Stimulated activated CD4-positive, alpha-beta T cell treated with anti-CD3 and anti-CD28 coated beads, Interleukin-4, amount 100 ng/mL, for 48 hours (primary cell): Measurements from ENCODE around the gene NKD1.

Experiments used
- DNase-seq, 2 donors: peaks; one replicate each; pipeline ENCODE4 v3.0.0-alpha.2; 2020; ENCODE audit warnings: low read depth in 2 of 2

Gene NKD1

DNA sequence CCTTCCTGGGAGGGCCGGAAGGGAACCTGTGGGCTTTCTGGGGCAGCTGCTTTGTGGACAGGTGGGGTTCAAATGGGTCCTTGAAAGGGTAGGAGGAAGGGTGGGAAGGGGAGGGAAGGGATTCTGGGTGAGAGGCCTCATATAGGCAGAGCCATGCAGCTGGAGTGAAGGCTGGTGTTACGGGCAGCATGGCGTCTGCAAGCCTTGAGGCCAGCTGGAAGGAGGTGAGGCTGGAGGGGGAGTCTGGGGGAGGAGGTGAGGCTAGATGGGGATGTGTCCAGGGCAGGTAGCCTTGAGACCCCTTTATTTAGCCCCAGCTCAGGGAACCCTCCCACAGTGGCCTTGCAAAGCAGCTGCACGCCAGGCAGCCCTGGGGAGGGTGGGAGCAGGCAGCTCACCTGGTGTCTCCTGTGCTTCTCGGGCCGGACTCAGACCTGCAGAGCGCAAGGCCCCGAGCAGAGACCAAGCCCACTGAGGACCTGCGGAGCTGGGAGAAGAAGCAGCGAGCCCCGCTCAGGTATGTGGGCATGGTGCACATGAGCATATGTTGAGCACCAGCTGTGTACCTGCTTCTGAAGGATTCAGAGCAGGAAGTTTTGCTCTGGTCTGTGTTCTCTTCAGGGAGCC lies 82.3 kb downstream of the NKD1 start:
- DNase-seq, result no peak

DNA sequence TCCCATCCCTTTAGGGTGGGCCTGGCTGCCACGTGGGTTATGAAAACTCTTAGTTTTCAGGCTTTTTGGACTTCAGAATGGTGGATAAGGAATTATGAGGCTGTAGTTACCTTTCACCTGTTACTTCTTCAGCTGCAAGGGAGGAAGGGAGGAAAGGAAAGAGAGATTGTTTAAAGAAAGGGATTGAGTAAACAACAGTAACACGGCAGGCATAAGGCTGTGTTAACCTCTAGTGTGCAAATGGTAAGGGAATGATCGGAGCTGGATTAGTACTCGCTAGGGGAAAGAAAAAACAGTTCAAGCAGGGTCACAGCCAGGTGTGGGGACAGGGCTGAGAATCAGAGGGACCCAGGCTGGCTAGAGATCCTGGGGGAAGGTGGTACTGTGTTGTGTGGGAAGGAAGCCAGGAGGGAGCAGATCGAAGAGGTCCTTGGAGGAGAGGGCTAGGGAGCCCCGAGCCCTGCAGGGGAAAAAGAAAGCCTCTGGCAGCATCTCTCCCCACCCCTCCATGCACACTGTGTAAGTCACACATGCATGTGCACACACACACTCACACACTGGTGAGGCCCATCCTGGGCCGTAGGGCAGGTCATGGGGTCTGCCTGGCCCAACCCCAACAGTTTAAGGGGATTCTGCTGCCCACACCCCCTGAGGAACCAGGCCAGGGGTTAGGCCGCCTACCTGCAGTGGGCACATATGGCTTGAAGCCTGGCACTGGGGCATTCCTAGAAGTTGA lies 83.2 kb downstream of the NKD1 start:
- DNase-seq, result no peak

DNA sequence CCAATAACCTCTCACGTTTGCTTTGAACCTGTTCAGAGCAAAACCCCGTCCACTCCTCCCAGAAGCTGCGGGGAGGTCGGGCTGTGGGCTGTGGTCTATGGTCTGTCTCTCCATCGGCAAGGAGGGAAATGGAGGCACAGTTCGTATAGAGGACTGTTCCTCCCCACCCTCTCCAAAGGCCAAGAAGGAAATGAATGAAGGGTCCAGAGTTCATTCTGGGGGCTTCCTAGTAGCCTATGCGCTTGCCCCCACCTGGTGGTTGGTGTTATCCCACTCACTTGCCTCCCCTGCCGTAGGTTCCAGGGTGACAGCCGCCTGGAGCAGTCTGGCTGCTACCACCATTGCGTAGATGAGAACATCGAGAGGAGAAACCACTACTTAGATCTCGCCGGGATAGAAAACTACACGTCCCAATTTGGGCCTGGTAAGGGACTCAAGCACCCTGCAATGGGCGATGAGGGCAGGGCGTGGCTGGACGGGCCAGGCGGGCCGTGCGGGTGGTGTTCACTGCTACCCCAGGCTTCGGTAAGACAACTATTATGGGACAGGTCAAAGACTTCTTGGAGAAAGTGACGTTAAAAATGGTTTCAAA lies 83.9 kb downstream of the NKD1 start:
- no peak for DNase-seq

DNA sequence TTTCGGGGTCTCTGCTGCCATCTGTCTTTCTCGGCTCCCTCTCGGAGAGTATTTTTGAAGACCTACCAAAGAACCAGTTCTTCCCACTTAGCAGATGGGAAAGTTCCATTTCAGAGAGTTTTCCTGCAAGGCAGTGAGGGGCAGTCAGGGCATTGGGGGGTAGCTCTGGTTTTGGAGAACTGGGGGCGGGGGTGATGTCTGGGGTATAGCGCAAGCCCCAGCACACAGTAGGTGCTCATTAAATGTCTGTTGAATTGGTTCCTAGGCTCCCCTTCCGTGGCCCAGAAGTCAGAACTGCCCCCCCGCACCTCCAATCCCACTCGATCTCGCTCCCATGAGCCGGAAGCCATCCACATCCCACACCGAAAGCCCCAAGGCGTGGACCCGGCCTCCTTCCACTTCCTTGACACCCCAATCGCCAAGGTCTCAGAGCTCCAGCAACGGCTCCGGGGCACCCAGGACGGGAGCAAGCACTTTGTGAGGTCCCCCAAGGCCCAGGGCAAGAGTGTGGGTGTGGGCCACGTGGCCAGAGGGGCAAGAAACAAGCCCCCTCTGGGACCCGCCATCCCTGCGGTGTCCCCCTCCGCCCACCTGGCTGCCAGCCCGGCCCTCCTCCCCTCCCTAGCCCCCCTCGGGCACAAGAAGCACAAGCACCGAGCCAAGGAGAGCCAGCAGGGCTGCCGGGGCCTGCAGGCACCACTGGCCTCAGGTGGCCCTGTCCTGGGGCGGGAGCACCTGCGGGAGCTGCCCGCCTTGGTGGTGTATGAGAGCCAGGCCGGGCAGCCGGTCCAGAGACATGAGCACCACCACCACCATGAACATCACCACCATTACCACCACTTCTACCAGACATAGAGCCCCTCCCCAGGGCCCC lies 85.0 kb downstream of the NKD1 start:
- no peak for DNase-seq

DNA sequence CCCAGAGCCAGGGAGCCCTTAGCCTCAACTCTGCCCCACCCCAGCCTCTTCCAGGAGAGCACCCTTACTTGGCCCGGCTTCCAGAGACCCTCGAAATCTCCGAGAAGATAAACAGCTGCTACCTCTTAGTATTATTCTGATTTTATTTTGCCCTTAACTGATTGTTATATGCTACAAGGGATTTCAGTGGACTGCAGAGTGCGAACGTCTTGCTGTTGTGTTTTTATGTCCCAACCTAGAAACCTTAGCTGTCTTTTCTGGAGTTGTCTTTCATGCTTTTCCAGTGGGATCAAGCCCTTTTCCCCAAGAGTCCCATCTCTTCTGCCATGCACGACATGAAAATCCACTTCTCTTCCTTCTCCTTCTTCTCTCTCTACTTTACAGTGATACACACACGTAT lies 85.9 kb downstream of the NKD1 start:
- DNase-seq, result no peak

DNA sequence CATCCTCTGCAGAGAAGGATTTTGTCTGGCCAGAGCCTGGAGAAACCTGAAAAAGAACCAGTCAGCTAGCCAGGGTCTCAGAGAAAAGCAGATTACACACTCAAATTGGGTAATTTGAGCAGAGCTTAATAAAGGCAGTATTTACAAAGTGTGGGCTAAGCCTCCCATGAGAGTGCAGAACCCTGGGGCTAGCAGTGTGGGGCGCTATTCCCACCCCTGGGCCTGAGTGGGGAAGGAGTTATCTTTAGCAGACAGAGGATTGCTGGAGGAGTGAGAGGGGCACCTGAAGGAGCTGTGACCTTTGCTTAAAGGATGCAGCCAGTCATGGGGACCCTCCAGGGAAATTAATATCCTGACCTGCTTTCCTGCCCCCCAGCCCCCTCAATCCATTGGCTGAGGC lies 86.8 kb downstream of the NKD1 start:
- DNase-seq, result no peak

DNA sequence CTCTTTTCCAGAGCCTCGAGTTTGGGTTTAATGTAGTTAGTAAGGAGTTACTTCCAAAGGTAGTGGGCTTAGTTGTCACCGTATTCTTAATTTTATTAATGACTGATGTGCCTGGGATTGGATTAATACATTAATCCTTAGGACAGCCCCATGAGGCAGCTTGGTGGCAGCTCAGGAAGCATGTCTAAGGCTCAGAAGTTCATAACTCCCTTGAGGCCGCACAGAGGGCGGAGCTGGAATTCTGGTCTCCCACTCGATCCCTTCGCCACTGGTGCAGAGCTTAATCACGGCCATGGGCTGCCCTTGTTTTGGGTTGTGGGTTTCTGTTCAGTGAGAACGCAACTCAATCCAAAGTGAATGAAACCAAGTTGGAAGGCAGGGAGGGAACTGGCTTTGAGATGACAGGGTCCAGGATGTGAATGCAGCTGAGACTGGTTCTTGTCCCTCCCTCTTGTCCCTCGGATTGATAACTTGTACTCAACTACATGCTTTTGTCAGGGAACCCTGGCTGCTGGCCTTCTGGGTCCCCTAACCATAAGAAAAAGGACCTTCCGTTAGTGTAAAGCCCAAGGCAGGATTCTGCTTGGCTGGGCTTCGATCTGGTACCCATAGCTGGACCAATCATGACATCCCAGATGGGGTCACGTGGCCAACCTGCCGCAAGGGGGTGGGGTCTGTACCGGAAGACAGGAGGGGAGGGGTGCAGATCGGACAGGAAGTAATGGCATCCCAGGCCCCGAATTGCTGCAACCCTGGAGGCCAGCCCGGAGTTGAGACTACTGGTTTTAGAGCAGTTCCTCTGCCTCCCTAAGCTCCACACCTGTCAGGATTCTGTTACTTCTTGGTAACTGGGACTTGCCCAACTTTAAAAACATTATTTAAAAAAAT lies 87.6 kb downstream of the NKD1 start:
- no peak for DNase-seq

DNA sequence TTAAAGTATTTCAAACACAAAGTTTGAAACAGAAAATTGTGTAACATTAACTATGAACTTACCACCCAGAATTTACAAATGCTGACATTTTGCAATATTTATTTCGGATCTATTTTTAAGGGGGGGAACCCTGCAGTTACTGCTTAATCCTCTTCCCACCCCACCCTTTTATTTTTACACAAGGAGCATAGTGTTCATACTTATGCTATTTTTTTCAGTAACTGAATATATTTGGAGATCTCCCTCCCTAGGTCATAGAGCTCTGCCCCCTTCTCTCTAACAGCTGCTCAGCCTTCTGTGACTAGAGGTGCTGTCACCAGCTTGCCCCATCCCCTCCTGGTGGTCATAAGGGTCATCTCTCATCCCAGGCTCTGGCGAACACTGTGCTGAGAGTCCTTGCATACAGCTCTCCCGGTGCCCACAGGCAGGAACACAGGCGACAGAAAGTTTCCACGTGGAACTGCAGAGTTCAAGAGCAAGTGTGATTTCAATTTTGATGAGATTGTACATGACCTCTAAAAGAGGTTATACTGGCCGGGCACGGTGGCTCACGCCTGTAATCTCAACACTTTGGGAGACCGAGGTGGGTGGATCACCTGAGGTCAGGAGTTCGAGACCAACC lies 88.7 kb downstream of the NKD1 start:
- DNase-seq, result no peak

DNA sequence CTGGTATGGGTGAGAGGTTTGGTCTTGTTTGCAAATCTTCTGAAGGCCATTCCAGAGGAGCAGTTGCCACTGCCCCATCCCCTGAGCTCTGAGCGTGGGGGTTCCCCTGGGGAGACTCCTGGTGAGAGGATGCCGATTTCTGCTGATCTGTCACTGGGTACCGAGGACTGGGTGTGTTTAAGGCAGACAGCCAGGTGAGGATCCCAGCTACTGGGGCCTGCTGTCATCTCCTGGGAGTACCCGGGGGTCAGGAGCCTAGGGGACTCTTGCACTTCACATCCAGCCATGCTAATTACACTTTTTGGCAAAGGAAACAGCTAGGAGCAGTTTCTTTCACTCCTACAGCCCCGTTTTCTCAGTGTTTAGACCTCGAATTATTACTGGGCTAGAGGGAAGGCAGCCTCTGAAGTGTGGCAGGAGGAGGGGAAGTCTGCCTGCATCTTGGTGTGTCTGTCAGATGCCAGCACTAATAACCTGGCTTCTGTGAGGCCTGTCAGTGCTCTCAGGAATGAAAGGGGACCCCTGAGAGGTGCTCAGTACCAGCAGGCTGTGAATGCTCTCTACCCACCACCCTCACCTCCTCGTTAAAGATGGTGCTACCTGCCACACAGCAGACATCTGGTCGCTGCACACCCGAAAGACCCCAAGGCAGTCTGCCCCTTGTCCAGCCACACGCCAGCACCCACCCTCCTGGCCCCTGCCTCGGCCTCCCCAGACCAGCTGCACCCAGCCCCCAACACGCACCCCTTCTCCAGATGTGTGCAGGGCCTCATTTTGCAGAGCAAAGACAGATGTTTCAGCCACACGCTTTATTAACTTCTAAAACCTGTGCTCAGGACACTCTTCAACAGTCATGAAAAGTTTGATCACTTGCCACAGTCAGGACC lies 89.8 kb downstream of the NKD1 start:
- no peak for DNase-seq

DNA sequence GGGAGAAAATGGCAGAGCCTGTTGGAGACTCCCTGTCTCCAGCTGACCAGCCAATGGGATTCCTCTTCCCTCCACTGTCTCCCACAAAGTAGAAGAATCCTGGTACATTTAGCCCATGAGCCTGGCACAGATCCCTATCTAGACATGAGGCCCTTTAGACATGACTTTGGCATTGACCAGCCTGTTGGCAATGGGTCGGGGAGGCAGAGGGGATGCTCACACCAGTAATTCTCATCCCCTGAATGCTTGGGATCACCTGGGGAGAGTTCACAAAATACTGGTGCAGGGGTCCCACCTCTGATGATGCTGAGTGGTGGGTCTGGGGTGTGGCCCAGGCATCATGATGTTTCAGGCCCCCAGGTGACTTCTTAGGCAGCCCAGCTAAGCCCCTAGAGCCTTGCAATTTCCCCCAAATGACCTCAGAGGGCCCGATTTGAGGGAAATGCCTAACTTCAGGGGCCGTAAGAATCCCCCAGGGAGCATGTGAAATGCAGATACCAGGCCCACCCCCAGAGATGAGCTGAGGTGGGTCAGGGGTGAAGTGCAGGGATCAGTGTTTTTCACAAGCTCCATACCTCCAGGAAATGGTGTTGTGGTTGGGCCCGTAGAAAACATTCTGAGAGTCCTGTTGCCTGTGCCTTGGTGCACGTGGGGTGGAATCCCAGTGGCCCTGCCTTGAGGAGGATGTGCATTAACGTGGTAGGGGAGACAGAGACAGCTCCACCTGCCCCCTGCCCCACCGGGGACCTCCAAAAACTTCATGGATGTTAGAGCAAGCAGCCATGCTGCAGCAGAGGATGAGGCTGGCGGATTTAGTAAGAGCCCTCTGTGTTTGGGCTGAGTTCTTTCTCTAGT lies 90.8 kb downstream of the NKD1 start:
- DNase-seq, result no peak

DNA sequence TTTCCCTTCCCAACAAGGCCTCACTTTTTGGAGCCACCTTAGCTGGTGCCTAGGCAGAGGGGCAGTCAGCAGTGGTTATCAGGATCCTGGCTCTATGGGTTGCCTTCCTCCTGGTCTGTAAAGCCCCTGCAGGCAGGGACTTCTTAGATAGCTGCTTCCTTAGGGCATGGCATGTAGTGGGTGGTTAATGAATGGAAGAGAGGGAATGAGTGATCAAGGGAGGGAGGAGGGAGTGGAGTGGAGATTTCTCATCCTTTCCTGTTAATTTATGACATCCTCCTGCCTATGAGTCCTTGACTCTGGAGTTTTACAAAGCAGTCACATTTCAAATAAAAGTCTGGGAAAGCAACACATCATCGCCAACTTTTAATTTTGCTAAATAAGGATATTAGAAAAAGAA lies 92.2 kb downstream of the NKD1 start:
- DNase-seq, result no peak

DNA sequence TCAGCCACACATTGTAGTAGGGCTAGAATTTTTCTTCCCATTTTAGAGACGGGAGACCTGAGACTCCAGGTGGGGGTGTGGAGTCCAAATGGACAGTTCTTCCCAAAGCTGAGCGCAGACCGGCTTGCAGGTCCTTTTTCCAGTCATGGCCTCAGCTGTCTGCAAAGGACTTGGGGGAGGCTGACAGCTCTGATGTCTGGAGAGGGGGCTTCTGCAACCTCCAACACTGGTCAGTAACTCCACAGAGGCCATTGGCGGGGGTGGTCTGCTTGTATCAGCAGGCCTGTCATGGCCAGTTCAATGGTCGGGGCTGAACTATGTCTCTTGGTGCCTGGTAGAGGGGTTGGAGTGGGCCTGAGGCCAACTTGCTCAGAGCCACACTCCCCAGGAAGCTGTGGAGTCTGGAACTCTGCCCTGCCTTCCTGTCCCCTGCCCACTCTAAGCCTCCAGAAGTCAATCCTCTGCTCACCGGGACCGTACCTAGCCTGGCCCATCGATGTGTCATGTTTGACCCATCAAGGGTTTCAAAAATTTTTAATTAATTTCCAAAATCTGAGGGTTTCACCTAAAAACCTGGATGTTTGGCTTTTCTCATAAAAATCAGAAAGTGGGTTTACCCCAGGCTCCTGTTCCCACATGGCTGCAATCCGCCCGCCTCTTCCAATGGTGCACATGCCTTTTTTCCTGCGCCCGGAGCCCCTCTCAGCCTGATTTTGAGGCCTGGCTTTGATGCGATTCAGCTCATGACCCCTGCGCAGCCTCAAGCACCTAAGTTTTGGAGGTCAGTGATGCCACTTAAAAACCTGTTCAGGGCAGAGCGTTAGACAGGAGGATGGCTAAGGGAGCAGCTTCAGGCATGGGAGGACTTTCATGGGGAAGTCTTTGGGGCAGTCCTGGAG lies 93.0 kb downstream of the NKD1 start:
- no peak for DNase-seq

DNA sequence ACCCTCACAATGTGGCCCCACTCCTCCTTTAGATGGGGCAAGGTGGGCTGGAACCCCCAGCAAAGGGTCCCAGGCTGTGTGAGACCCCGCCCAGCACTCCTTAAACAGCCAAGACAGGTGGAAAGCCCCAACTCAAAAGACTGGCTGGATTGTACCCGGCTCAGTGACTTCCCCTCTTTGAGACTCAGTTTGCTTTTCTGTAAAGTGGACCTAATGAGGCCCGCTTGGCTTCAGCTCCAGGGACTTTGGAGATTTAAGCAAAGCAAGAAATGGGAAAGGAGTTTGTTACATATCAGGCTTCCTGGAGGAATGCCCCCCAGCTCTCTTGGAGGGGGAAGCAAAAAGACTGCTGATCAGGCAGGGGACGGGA lies 93.6 kb downstream of the NKD1 start:
- DNase-seq, result no peak

DNA sequence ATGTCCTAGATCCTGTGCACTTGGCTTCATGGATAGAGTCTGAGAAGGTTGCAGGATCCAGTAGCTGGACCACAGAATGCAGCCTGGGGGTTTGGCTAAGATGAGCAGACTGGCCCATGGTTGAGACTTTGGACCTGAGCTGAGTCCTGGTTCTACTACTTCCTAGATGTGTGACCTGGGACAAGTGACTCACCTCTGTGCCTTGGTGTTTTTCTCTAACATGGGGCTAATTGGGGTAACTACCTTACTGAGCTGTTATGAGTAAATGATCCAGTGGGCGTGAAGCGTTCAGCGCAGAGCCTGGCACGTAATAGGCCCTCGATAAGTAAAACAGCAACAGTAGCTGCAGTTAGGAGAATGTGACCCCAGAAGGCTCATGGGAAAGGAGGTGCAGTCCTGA lies 94.2 kb downstream of the NKD1 start:
- DNase-seq, result no peak

DNA sequence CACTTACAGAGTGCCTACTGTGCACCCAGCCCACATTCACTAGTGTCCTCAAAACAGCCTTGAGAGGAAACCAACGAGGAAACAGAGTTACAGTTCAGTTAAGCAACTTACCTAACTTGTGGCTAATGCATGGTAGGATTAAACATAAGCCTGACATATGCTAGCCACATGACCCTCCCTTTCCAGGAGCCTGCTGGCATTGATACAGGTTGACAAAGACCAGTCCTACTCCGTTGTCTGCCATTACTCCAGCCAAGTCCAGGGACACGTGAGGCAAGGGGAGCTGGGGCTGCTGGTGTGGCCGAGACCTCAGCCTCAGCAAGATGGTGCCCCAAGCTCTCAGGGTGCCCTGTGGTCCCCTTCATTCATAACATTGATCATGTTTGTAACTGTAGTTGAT lies 95.0 kb downstream of the NKD1 start:
- DNase-seq, result no peak

DNA sequence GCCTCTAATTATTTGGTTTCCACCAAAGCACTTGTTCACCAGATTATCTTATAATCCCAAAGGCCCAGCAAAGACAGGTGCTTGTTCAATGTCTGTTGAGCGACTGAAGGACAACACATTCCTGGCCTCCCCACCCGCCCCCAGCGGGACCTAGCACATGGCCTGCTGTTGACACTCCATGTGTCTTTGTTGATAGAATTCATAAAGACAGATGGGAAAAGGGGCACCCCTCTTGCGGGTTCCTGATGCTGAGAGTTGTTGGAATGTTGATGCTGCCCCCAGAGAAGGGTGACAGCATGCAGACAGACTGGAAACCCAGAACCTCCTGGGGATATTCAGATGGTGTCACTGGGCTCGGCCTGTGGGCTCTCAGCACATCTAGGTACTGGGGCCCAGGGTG lies 96.0 kb downstream of the NKD1 start:
- no peak for DNase-seq

DNA sequence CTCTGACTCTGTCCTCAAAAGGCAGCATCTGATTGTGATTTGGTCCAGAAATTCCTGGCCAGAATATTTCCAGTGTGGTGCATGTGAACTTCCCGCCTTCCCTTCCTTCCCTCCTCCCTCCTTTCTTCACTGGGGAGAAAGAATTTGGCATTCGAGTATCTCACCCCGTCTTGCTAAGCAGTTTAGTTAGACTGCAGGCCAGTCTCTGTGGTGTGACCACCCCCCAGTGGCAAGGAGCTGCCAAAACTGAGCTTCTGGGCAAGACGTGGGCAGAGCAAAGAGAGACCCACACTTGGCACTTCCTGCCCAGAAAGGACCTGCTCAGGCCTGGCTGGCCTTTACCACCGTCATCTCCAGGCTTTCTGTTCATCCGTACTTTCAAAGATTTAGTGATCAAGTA lies 96.5 kb downstream of the NKD1 start:
- DNase-seq, result no peak
